Mucosa of descending colon (tissue), 3 donors: ENCODE results near the gene NMUR2. TPM values are rescaled to one million over a fixed set of nuclear protein-coding genes. Genes with fewer than 3 reads are reported as not detected.

ENCODE experiments used
- ATAC-seq: fragments of 200-7000 bp; cut with Tn5 transposase; one replicate; pipeline ENCODE4 v1.9.1; 2020; ENCODE audit warnings: mild to moderate bottlenecking, moderate library complexity
- DNase-seq, 3 donors: peaks; one replicate each; pipeline ENCODE4 v3.0.0-alpha.2; 2020
- H3K36me3 ChIP-seq: fragments of 200-600 bp; one replicate; pipeline ENCODE4 v1.8.0; 2021; ENCODE audit warnings: low read depth, mild to moderate bottlenecking
- H3K4me1 ChIP-seq: fragments of 200-600 bp; one replicate; pipeline ENCODE4 v1.8.0; 2021; ENCODE audit warnings: low read depth, mild to moderate bottlenecking
- H3K4me3 ChIP-seq: fragments of 200-600 bp; one replicate; pipeline ENCODE4 v1.8.0; 2021; ENCODE audit warnings: mild to moderate bottlenecking
- H3K9me3 ChIP-seq: fragments of 200-600 bp; one replicate; pipeline ENCODE4 v1.8.0; 2021; ENCODE audit warnings: mild to moderate bottlenecking
- intact Hi-C, 2 donors: fragments of 100-400 bp; cut with DNase I in 1 of 2; cut with micrococcal nuclease in 1 of 2; formaldehyde crosslinking; loops; one replicate each; pipeline versions ENCODE4 v1.11.0 to v1.11.1; 2022; cut with DNase I, micrococcal nuclease
- total RNA-seq, 3 donors: library from RNA; stranded (reverse); fragmentation: NEBNext Ultra II Directional in 2 of 3; extraction: Animal tissue kit (Norgen Biotek cat#: 25700) in 2 of 3; gene quantifications; one replicate each; pipeline versions ENCODE4 v1.2.1 to v1.2.4, GENCODE V29; 2021 to 2023
- TF ChIP-seq, protein P1 (sequence below): fragments of 200-600 bp; IDR thresholded peaks from one replicate; pipeline ENCODE4 v1.8.0; 2022; ENCODE audit warnings: antibody characterized with exemption, mild to moderate bottlenecking
- donor health status: DM: no; HTN: no; CAD: no; lungs with moderate emphysema.
- donor health status: DM: no; HTN: no; CAD: no.
- donor health status: DM: no; HTN: yes; CAD: no.

NMUR2 gene
- total RNA-seq, 3 donors from 2014 or later = not detected

DNA sequence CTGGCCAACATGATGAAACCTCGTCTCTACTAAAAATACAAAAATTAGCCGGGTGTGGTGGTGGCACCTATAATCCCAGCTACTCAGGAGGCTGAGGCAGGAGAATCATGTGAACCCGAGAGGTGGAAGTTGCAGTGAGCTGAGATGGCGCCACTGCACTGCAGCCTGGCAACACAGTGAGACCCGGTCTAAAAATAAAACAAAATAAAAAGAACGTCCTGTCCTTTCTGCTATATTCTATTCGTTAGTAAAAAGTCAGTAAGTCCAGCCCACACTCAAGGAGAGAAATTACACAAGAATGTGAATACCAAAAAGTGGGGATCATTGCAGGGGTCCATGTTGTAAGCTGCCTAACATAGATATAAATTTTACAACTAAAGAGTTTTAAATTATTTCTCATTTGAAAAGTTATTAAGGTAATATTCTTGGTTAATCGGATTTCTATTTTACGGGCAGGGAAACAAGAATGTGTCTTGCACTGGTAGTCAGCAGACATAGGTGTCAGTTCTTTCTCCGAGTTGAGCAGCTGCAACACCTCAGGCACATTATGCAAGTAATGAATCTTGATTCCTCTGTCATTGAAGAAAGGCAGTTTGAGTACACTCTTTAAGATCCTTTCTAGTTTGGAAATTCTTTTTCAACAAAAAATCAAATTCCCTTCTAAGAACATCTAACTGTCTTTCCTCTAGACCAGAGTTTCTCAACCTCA is 24.5 kb downstream of the NMUR2 start:
- H3K4me1 ChIP-seq = no peaks in the 10 kb centered on the region
- H3K9me3 ChIP-seq = no peaks in the 10 kb centered on the region
- no peaks in the 10 kb centered on the region for H3K36me3 ChIP-seq
- TF ChIP-seq, protein P1, sequence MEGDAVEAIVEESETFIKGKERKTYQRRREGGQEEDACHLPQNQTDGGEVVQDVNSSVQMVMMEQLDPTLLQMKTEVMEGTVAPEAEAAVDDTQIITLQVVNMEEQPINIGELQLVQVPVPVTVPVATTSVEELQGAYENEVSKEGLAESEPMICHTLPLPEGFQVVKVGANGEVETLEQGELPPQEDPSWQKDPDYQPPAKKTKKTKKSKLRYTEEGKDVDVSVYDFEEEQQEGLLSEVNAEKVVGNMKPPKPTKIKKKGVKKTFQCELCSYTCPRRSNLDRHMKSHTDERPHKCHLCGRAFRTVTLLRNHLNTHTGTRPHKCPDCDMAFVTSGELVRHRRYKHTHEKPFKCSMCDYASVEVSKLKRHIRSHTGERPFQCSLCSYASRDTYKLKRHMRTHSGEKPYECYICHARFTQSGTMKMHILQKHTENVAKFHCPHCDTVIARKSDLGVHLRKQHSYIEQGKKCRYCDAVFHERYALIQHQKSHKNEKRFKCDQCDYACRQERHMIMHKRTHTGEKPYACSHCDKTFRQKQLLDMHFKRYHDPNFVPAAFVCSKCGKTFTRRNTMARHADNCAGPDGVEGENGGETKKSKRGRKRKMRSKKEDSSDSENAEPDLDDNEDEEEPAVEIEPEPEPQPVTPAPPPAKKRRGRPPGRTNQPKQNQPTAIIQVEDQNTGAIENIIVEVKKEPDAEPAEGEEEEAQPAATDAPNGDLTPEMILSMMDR = no peak
- DNase-seq = no peak
- intact Hi-C loops = no loop called here
- H3K4me3 ChIP-seq = no peak overlapping the region
- no peak for ATAC-seq

DNA sequence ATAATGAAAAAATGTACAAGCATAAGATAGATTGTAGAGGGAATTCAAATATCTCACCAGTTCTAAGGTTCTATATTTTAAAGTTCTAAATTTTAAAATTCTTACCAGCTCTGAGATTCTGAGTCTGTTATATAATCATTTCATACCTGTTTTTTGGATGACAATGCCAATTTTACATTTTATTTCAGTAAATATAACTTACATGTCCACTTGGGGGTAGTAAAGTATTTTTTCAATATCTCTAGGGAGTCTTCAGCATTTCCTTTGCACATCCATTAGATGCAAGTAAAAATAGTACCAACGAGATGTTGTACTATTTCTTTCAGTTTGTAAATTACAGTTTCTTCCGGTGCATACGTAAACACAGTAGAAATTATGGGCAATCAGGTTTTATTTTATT is 25.7 kb downstream of the NMUR2 start:
- DNase-seq = no peak
- TF ChIP-seq, protein P1 = no peak
- H3K9me3 ChIP-seq = no peaks in the 10 kb centered on the region
- intact Hi-C loops = loop anchor here in 1 of 2 donors (2.0 kb wide), 1 partner anchor 125 kb away; no protein-coding TSS in a partner anchor
- H3K4me1 ChIP-seq = no peaks in the 10 kb centered on the region
- ATAC-seq = no peak
- no peak overlapping the region for H3K4me3 ChIP-seq
- H3K36me3 ChIP-seq = no peaks in the 10 kb centered on the region

GRCh38 chr5:152378730-152379129 is 26.3 kb downstream of the NMUR2 start:
- intact Hi-C loops = loop anchor here in 1 of 2 donors (2.0 kb wide), 1 partner anchor 126 kb away; no protein-coding TSS in a partner anchor
- no peak for DNase-seq

DNA sequence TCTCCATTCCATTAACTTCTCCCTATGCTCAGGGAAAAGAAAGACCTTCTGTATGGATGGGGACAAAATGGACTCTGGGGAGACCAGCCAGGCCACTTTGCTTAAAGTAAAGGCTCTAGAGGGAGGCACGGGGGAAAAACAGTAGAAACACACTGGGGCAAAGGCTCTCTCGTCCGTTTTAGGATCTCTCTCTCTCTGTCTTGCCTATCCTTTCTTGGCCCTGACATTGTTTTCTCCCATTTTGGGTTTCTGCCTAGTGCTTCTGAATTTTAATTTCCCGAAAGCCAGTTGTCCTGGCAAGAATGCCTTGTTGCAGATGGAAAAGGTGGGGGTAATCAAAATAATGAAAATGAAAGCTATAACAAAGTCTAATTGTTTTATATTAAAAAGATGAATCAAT is 28.2 kb downstream of the NMUR2 start:
- Histone ChIP-seq H3K36me3 (no peaks in the 10 kb centered on the region), H3K9me3 (no peaks in the 10 kb centered on the region), H3K4me3 (no peak overlapping the region), H3K4me1 (no peaks in the 10 kb centered on the region)
- intact Hi-C loops = no loop called here
- TF ChIP-seq, protein P1 = no peak
- no peak for DNase-seq
- ATAC-seq = no peak

More at GRCh38 chr5:152378730-152379129, 26.3 kb downstream of the NMUR2 start:
- Histone ChIP-seq H3K36me3 (no peaks in the 10 kb centered on the region), H3K9me3 (no peaks in the 10 kb centered on the region), H3K4me1 (no peaks in the 10 kb centered on the region), H3K4me3 (no peak overlapping the region)
- ATAC-seq = no peak
- TF ChIP-seq, protein P1 = no peak

DNA sequence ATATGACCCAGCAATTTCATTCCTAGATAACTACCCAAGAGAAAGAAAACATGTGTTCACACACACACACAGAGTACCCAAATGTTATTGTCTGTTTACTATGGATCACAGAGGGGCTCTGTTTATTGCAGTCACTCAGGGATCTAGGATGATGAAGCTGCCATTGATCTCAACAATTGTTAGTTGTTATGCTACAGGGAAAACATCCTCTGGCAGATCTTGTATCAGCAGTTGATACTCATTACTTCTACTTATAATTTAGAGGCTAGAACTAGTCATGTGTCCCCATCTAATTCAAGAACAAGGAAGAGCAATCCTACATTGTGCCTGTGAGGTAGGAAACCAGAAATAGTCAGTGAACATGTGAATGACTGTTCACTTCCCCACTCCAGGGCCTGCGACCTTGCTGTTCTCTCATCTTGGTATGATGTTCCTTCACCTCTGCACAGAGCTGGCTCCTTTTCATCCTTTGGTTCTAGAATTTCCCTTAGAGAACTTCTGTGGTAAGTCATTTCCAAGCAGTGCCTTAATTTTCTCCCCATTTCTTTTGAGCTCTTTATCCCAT is 30.3 kb downstream of the NMUR2 start:
- Histone ChIP-seq H3K36me3 (no peaks in the 10 kb centered on the region), H3K9me3 (no peaks in the 10 kb centered on the region), H3K4me1 (no peaks in the 10 kb centered on the region), H3K4me3 (no peak overlapping the region)
- ATAC-seq = no peak
- intact Hi-C loops = no loop called here
- TF ChIP-seq, protein P1 = no peak
- no peak for DNase-seq
